Heart right ventricle (tissue), 16 donors: ENCODE measurements around the gene TNFRSF25. TPM values are rescaled to one million over a fixed set of nuclear protein-coding genes. Genes with fewer than 3 reads are reported as not detected.

Experiments
- ATAC-seq, 8 donors: fragments of 200-7000 bp; cut with Tn5 transposase; one replicate each; pipeline ENCODE4 v1.9.1; 2020; ENCODE audit warnings: mild to moderate bottlenecking in 8 of 8, moderate library complexity in 8 of 8, moderate number of reproducible peaks in 1 of 8
- DNase-seq, 2 donors: peaks; one replicate each; pipeline ENCODE4 v3.0.0-alpha.2; 2020
- H3K27ac ChIP-seq, 10 donors: fragments of 200-600 bp; sonication (generic) in 2 of 10; one replicate each; pipeline versions ENCODE4 v1.5.0 to v1.8.0; 2020 to 2022; ENCODE audit warnings: mild to moderate bottlenecking in 3 of 10
- H3K27me3 ChIP-seq, 7 donors: fragments of 200-600 bp; one replicate each; pipeline ENCODE4 v1.8.0; 2021 to 2022; ENCODE audit warnings: mild to moderate bottlenecking in 2 of 7
- H3K36me3 ChIP-seq, 9 donors: fragments of 200-600 bp; sonication (generic) in 1 of 9; one replicate each; pipeline versions ENCODE4 v1.5.0 to v1.8.0; 2020 to 2022; ENCODE audit warnings: mild to moderate bottlenecking in 2 of 9
- H3K4me1 ChIP-seq, 9 donors: fragments of 200-600 bp; sonication (generic) in 1 of 9; one replicate each; pipeline versions ENCODE4 v1.5.0 to v1.8.0; 2020 to 2022; ENCODE audit warnings: mild to moderate bottlenecking in 4 of 9
- H3K4me3 ChIP-seq, 10 donors: fragments of 200-600 bp; sonication (generic) in 2 of 10; one replicate each; pipeline versions ENCODE4 v1.5.0 to v1.8.0; 2020 to 2022; ENCODE audit warnings: mild to moderate bottlenecking in 7 of 10, moderate library complexity in 2 of 10
- H3K9me3 ChIP-seq, 11 donors: fragments of 200-600 bp in 10 of 11; sonication (generic) in 2 of 11; one replicate each; pipeline versions ENCODE4 v1.5.0 to v1.8.0; 2013 to 2022; ENCODE audit warnings: mild to moderate bottlenecking in 2 of 11, control low read depth in 1 of 11, moderate library complexity in 1 of 11
- WGBS, 2 donors: extraction: QIAGEN DNeasy Blood & Tissue Kit; methylation state at CpG; one replicate each; pipeline ENCODE4 v1.1.7; 2013; ENCODE audit warnings: inconsistent platforms in 1 of 2; 5-methylcytosine and 5-hydroxymethylcytosine counted together
- intact Hi-C, 10 donors: fragments of 100-400 bp; cut with DNase I; formaldehyde crosslinking; loops; one replicate each; pipeline versions ENCODE4 v1.11.1 to v1.14.2; 2022
- polyA plus RNA-seq, 2 donors: library from polyadenylated mRNA; stranded (reverse); fragments of 200-250 nt; gene quantifications; one replicate each; pipeline ENCODE4 v1.2.3, GENCODE V29; 2013
- total RNA-seq, 10 donors: library from RNA; stranded (reverse); fragmentation: NEBNext Ultra II Directional in 3 of 10; extraction: Animal tissue kit (Norgen Biotek cat#: 25700) in 3 of 10; gene quantifications; one replicate each; pipeline versions ENCODE4 v1.2.1 to v1.2.4, GENCODE V29; 2021 to 2023
- TF ChIP-seq, protein P1 (sequence below), 9 donors: fragments of 200-600 bp; sonication (generic) in 2 of 9; IDR thresholded peaks; one replicate each; pipeline versions ENCODE4 v1.5.0 to v1.8.0; 2021 to 2022; ENCODE audit warnings: antibody characterized with exemption in 9 of 9, mild to moderate bottlenecking in 5 of 9, moderate library complexity in 1 of 9
- donor health status: Arrhythmogenic right ventricular cardiomyopathy.
- donor health status: ischemic (EF 13 %, LVEDD 7.1; RV severe dilation, severe dysfunction).
- donor health status: healthy with polysubstance abuse.
- donor health status: DM: no; HTN: yes; CAD: no.
- donor health status: DM: no; HTN: no; CAD: no.
- donor health status: ischemic (EF 25% LVEDD 6.9; RV normal size, moderate dysfunction).
- donor health status: ischemic (EF 25% LVEDD 5.7; RV mildly dilated, moderate dysfunction).
- donor health status: healthy.
- donor health status: DM: yes; HTN: yes; CAD: no.
- donor health status: Ischemic cardiomyopathy.
- donor health status: ischemic (EF 35%, LVEDD 5.7; RV mildly dilated, moderate dysfunction).
- donor health status: nonischemic (EF 11% LVEDD 7.7; RV severe dilation, severe dysfunction).
- donor health status: DM: yes; HTN: yes; CAD: no.
- donor health status: PGD.
- donor health status: ischemic (EF 29% LVEDD 5.4; RV normal size, mild dysfunction).
- donor health status: nonischemic (EF 23%, LVEDD 6.1; RV moderate dilation, normal function).

Gene TNFRSF25
- total and polyA plus RNA-seq, 12 donors = 4.0 to 43.1 (median 7.3) TPM

DNA sequence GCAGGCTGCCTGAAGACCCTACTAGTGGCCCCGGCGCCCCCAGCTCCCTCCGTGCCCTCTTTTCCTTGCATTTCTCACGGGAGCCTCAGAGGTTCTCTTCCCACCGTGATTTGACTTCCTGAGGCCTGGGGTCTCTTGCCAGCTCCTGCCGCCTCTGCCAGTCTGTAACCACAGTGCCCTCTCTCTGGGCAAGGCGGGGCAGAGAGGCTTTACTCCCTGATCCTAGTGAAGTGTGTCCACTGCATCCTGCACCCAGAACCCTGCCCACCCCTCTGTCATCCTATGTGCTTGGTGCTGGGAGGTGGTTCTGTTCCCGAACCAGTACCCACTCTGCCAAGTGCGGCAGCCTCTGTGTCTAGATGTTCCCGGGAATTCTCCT, 39.0 kb downstream of the TNFRSF25 start:
- Histone ChIP-seq H3K9me3 (no peaks in the 10 kb centered on the region), H3K27me3 (peaks cover 41 to 92% (median 85%) of the 10 kb centered on the region in 7 donors), H3K4me3 (no peak overlapping the region), H3K36me3 (no peaks in the 10 kb centered on the region), H3K27ac (no peak overlapping the region), H3K4me1 (peaks cover 13 to 31% (median 26%) of the 10 kb centered on the region in 9 donors)
- DNase-seq = no peak
- no peak for ATAC-seq
- 81 to 90% methylated on average over 10 of the region's 10 CpGs for WGBS, 2 donors
- TF ChIP-seq, protein P1, sequence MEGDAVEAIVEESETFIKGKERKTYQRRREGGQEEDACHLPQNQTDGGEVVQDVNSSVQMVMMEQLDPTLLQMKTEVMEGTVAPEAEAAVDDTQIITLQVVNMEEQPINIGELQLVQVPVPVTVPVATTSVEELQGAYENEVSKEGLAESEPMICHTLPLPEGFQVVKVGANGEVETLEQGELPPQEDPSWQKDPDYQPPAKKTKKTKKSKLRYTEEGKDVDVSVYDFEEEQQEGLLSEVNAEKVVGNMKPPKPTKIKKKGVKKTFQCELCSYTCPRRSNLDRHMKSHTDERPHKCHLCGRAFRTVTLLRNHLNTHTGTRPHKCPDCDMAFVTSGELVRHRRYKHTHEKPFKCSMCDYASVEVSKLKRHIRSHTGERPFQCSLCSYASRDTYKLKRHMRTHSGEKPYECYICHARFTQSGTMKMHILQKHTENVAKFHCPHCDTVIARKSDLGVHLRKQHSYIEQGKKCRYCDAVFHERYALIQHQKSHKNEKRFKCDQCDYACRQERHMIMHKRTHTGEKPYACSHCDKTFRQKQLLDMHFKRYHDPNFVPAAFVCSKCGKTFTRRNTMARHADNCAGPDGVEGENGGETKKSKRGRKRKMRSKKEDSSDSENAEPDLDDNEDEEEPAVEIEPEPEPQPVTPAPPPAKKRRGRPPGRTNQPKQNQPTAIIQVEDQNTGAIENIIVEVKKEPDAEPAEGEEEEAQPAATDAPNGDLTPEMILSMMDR (IDR thresholded peaks at IDR 0.05) = no peak
- intact Hi-C loops = no loop called here

DNA sequence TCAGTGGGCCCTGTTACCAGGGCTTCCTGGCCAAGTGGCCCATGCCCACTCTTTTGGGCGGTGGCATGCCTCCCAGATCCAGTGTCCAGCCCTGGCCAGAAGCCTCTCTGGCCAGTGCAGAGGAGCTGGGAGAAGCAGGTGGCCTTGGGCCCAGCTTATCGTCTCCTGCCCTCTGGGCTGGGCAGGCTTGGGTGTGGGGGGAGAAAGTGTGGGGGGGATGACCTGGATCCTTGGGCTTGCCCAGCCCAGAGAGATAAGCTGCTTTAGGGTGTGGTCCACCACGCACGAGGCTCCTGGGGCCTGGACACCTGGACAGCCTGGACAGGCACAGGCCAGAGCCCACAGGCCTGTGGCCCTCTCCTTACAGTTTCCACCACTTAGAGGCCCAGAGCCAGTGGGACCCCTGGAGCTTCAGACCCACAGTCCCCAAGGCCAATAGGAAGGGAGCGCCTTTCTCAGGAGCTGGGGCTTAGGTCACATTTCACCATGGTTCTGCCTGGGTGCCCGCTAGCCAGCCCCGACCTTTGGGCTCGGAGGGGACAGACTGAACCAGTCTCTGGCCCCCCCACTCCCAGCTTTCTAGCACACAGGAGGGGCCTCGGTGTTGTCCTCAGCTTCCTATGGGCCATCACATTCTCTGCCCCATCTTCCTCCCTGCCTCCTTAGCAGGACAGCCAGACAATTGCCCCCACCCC, 39.5 kb downstream of the TNFRSF25 start:
- ATAC-seq (no peak), DNase-seq (no peak)
- no peak overlapping the region for H3K4me3 ChIP-seq
- WGBS, 2 donors = 83 to 86% methylated on average over 9 of the region's 9 CpGs
- peaks cover 13 to 31% (median 26%) of the 10 kb centered on the region in 9 donors for H3K4me1 ChIP-seq
- intact Hi-C loops = no loop called here
- H3K27ac ChIP-seq = no peak overlapping the region
- peaks cover 46 to 97% (median 91%) of the 10 kb centered on the region in 7 donors for H3K27me3 ChIP-seq
- H3K36me3 ChIP-seq = no peaks in the 10 kb centered on the region
- TF ChIP-seq, protein P1 (IDR thresholded peaks at IDR 0.05) = no peak
- H3K9me3 ChIP-seq = no peaks in the 10 kb centered on the region

DNA sequence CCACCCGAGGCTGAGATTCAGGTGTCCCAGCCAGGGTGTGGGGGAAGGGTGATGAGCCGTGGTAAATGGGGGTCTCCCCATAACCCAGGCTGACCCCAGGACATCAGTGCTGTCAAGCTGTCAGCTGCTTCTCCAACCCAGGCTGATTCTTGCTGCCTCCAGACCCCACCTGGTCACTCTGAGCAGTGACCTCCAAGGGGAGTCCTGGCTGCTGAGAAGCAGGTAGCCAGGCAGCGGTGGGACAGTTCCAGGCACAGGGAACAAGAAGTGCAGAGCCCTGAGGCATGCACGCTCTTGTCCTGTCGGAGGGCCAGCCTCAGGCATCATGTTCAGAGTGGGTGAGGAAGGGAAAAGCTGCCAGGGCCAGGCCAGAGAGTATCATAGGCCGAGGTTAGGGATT, 40.3 kb downstream of the TNFRSF25 start:
- intact Hi-C loops = no loop called here
- peaks cover 13 to 35% (median 28%) of the 10 kb centered on the region in 9 donors for H3K4me1 ChIP-seq
- no peak for DNase-seq
- H3K36me3 ChIP-seq = no peaks in the 10 kb centered on the region
- H3K27ac ChIP-seq = no peak overlapping the region
- peaks cover 46 to 100% (median 95%) of the 10 kb centered on the region in 7 donors for H3K27me3 ChIP-seq
- no peaks in the 10 kb centered on the region for H3K9me3 ChIP-seq
- WGBS, 2 donors = 82% methylated on average over 6 of the region's 6 CpGs
- TF ChIP-seq, protein P1 (IDR thresholded peaks at IDR 0.05) = no peak
- ATAC-seq = no peak
- H3K4me3 ChIP-seq = no peak overlapping the region

DNA sequence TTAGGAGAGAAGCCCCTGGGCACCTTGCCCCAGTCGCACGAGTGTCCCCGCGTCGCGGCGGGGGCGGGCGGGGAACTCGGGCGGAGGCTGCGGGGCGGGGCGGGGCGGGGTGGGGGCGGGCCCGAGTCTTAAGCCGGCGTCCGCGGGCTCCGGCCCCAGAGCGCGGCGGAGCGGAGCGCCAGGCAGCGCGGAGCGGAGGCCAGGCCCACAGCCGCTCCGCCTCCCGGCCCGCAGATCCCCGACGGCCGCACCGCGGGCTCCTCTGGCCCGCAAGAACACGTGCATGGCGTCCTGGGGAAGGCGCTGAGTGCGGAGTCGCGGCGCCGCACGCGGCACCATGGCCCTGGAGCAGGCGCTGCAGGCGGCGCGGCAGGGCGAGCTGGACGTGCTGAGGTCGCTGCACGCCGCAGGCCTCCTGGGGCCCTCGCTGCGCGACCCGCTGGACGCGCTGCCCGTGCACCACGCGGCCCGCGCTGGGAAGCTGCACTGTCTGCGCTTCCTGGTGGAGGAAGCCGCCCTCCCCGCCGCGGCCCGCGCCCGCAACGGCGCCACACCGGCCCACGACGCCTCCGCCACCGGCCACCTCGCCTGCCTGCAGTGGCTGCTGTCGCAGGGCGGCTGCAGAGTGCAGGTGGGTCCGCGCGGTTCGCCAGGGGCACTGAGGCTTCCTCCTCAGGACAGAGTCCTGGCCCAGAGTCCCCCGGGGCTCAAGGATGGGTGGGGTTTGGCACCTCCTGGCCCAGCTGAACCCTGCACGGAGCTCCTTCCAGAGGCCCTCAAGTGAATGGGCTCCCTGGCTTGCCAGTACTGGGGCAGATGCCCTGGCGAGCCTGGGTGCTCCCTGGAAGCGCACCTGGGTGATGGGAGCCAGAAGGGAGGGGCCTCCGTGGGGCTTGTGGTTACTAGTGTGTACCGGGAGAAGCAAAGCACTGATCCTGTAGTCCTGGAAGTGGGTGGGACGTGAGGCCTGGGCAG, 41.1 kb downstream of the TNFRSF25 start, which contains the start of gene ESPN:
Gene ESPN (plus strand): TSS at position 158 of the 975 bp plus-strand sequence. CDS start 180 bp downstream, at position 338.
- Histone ChIP-seq H3K36me3 (no peaks in the 10 kb centered on the region), H3K27ac (no peak within 1 kb of the TSS), H3K9me3 (no peaks in the 10 kb centered on the region), H3K4me3 (peak within 1 kb of the TSS in 2 of 10 donors; percentile 14 to 28), H3K27me3 (peaks cover 48 to 100% (median 95%) of the 10 kb centered on the region in 7 donors), H3K4me1 (peaks cover 18 to 39% (median 33%) of the 10 kb centered on the region in 9 donors)
- TF ChIP-seq, protein P1 (IDR thresholded peaks at IDR 0.05) = no peak
- intact Hi-C loops = no loop called here
- 5 to 6% methylated on average over 95 to 99 of the region's 99 CpGs for WGBS, 2 donors
- ATAC-seq (no peak), DNase-seq (no peak)
